ENCODE measurements around the gene TM4SF18. TPM values are rescaled to one million over a fixed set of nuclear protein-coding genes. Genes with fewer than 3 reads are reported as not detected.

The TM4SF18 gene
- total and polyA plus RNA-seq, 2 experiments from 2014 or later, result 1.6 to 2.0 TPM

DNA sequence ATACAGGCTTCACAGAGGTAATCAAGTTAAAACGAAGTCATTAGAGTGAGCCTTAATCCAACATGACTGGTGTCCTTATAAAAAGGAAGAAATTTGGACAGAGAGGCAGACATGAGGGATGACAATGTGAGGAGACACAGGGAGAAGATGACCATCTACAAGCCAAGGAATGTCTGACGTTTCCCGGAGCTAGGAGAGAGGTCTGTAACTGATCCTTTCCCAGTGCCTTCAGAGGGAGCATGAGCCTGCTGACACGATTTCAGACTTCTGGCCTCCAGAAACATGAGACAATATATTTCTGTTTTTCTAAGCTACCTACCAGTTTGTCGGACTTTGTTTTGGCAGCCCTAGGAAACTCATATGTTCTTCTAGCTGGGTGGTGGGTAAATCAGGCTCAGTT, 28.9 kb upstream of the TM4SF18 start:
- Mint-ChIP-seq H3K27me3 (ENCODE audit: insufficient read depth, low read depth, poor library complexity) (peaks cover 4% of the 10 kb centered on the region), H3K27ac (no peak overlapping the region), H3K9me3 (no peaks in the 10 kb centered on the region), H3K36me3 (ENCODE audit: low read depth) (no peaks in the 10 kb centered on the region), H3K4me1 (peaks cover 13% of the 10 kb centered on the region), H3K4me3 (no peak overlapping the region)
- no peak overlapping the region for H3K4me3 ChIP-seq
- TF ChIP-seq ZNF114 (CRISPR knock-in tag; IDR thresholded peaks at IDR 0.05), result no peak
- H3K36me3 ChIP-seq (ENCODE audit: insufficient read depth), result no peaks in the 10 kb centered on the region
- no peaks in the 10 kb centered on the region for H3K27me3 ChIP-seq (ENCODE audit: insufficient read depth)
- no peaks in the 10 kb centered on the region for H4K20me1 ChIP-seq (replicated peaks; ENCODE audit: insufficient read depth)
- no peaks in the 10 kb centered on the region for H3K9me2 ChIP-seq (ENCODE audit: insufficient read depth)
- DNase-seq (ENCODE audit: low spot score) (no peak), ATAC-seq (no peak)
- H3K4me1 ChIP-seq (ENCODE audit: insufficient read depth), result peaks cover 12% of the 10 kb centered on the region; the same call in 1 of the 2 replicates
- H3F3A ChIP-seq (replicated peaks; ENCODE audit: low read depth), result no peaks in the 10 kb centered on the region
- H3K4me2 ChIP-seq, result no peak overlapping the region
- H3K79me2 ChIP-seq (replicated peaks; ENCODE audit: insufficient read depth), result no peaks in the 10 kb centered on the region
- H3K27ac ChIP-seq (ENCODE audit: low read depth), result no peak overlapping the region
- no peak overlapping the region for H2AFZ ChIP-seq

DNA sequence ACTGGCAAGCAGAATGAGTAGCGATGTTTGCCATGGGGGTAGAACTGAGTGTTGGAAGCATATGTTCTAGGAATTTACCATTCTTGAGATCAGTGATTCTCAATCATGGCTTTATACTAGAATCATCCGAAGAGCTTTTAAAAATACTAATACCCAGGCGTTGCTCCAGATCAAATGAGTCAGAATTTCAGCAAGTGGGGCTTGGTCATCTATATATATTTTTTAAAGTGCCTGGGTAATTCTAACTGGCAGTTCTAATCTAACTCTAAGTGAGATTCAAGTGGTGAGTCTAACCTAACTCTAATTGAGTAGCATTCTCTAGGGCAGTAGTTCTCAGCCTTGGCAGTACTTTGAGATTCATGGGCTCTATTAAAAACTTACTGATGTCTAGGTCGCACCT, 23.2 kb upstream of the TM4SF18 start:
- Mint-ChIP-seq H3K9me3 (no peaks in the 10 kb centered on the region), H3K27ac (no peak overlapping the region), H3K4me1 (no peaks in the 10 kb centered on the region; the same call in 1 of the 3 replicates), H3K4me3 (no peak overlapping the region), H3K27me3 (ENCODE audit: insufficient read depth, low read depth, poor library complexity) (peaks cover 3% of the 10 kb centered on the region), H3K36me3 (ENCODE audit: low read depth) (no peaks in the 10 kb centered on the region)
- no peak for ATAC-seq
- no peaks in the 10 kb centered on the region for H3K79me2 ChIP-seq (replicated peaks; ENCODE audit: insufficient read depth)
- no peak overlapping the region for H3K4me2 ChIP-seq
- H3K36me3 ChIP-seq (ENCODE audit: insufficient read depth), result no peaks in the 10 kb centered on the region
- H3K27me3 ChIP-seq (ENCODE audit: insufficient read depth), result no peaks in the 10 kb centered on the region
- no peaks in the 10 kb centered on the region for H4K20me1 ChIP-seq (replicated peaks; ENCODE audit: insufficient read depth)
- DNase-seq (ENCODE audit: low spot score), result no peak
- H3K4me1 ChIP-seq (ENCODE audit: insufficient read depth), result no peaks in the 10 kb centered on the region
- no peaks in the 10 kb centered on the region for H3F3A ChIP-seq (replicated peaks; ENCODE audit: low read depth)
- H2AFZ ChIP-seq, result no peak overlapping the region
- no peak overlapping the region for H3K27ac ChIP-seq (ENCODE audit: low read depth)
- H3K9me2 ChIP-seq (ENCODE audit: insufficient read depth), result peaks cover 8% of the 10 kb centered on the region; the same call in 1 of the 2 replicates
- H3K4me3 ChIP-seq, result no peak overlapping the region
- TF ChIP-seq EZH2 (IDR thresholded peaks at IDR 0.05; ENCODE audit: low read depth, unreplicated experiment) (no peak), JUNB (IDR thresholded peaks at IDR 0.05; ENCODE audit: unreplicated experiment) (no peak), STAT1 (IDR thresholded peaks at IDR 0.05; ENCODE audit: unreplicated experiment) (no peak), CREB1 (CRISPR knock-in tag; IDR thresholded peaks at IDR 0.05; ENCODE audit: low read depth) (no peak), ZNF331 (CRISPR knock-in tag; IDR thresholded peaks at IDR 0.05; ENCODE audit: low read depth) (no peak), ZNF462 (CRISPR knock-in tag; IDR thresholded peaks at IDR 0.05) (no peak)
- TF ChIP-seq, protein P1, sequence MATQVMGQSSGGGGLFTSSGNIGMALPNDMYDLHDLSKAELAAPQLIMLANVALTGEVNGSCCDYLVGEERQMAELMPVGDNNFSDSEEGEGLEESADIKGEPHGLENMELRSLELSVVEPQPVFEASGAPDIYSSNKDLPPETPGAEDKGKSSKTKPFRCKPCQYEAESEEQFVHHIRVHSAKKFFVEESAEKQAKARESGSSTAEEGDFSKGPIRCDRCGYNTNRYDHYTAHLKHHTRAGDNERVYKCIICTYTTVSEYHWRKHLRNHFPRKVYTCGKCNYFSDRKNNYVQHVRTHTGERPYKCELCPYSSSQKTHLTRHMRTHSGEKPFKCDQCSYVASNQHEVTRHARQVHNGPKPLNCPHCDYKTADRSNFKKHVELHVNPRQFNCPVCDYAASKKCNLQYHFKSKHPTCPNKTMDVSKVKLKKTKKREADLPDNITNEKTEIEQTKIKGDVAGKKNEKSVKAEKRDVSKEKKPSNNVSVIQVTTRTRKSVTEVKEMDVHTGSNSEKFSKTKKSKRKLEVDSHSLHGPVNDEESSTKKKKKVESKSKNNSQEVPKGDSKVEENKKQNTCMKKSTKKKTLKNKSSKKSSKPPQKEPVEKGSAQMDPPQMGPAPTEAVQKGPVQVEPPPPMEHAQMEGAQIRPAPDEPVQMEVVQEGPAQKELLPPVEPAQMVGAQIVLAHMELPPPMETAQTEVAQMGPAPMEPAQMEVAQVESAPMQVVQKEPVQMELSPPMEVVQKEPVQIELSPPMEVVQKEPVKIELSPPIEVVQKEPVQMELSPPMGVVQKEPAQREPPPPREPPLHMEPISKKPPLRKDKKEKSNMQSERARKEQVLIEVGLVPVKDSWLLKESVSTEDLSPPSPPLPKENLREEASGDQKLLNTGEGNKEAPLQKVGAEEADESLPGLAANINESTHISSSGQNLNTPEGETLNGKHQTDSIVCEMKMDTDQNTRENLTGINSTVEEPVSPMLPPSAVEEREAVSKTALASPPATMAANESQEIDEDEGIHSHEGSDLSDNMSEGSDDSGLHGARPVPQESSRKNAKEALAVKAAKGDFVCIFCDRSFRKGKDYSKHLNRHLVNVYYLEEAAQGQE (IDR thresholded peaks at IDR 0.05; ENCODE audit: unreplicated experiment), result no peak
- TF ChIP-seq, protein P2, sequence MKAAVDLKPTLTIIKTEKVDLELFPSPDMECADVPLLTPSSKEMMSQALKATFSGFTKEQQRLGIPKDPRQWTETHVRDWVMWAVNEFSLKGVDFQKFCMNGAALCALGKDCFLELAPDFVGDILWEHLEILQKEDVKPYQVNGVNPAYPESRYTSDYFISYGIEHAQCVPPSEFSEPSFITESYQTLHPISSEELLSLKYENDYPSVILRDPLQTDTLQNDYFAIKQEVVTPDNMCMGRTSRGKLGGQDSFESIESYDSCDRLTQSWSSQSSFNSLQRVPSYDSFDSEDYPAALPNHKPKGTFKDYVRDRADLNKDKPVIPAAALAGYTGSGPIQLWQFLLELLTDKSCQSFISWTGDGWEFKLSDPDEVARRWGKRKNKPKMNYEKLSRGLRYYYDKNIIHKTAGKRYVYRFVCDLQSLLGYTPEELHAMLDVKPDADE (IDR thresholded peaks at IDR 0.05), result no peak
- TF ChIP-seq, protein P3, sequence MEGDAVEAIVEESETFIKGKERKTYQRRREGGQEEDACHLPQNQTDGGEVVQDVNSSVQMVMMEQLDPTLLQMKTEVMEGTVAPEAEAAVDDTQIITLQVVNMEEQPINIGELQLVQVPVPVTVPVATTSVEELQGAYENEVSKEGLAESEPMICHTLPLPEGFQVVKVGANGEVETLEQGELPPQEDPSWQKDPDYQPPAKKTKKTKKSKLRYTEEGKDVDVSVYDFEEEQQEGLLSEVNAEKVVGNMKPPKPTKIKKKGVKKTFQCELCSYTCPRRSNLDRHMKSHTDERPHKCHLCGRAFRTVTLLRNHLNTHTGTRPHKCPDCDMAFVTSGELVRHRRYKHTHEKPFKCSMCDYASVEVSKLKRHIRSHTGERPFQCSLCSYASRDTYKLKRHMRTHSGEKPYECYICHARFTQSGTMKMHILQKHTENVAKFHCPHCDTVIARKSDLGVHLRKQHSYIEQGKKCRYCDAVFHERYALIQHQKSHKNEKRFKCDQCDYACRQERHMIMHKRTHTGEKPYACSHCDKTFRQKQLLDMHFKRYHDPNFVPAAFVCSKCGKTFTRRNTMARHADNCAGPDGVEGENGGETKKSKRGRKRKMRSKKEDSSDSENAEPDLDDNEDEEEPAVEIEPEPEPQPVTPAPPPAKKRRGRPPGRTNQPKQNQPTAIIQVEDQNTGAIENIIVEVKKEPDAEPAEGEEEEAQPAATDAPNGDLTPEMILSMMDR (conservative IDR thresholded peaks at IDR 0.05; ENCODE audit: low read depth in 2 of 2), result no peak
